CD4-positive, alpha-beta T cell treated with Interleukin-4 for 4 hours (primary cell): ENCODE measurements around the gene CD2AP.
"Not testable (repeated sequence)": the region's sequence is repeated elsewhere in the genome, so short reads cannot be mapped to it uniquely, and the experiment has no call there.

Experiments used
- DNase-seq: peaks from one replicate; pipeline ENCODE4 v3.0.0-alpha.2; 2020

Gene CD2AP

DNA sequence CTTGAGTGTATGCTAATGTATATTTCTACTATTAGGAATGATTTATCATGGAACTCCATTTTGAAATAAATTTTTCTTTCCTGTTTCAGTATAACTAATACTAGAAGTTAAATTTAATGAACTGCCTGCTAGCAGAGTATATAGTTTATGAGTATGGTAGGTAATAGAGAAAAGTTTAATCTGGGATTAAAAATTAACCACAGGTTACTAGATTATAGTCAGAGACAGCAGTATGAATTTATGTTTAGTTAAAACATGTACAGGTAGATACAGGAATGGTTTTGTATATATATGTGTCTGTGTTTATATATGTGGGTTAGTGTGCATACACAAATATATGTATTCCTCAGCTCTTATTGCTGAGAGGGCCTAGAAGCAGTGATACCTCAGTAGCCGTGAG is 32.3 kb downstream of the CD2AP start:
- no peak for DNase-seq

DNA sequence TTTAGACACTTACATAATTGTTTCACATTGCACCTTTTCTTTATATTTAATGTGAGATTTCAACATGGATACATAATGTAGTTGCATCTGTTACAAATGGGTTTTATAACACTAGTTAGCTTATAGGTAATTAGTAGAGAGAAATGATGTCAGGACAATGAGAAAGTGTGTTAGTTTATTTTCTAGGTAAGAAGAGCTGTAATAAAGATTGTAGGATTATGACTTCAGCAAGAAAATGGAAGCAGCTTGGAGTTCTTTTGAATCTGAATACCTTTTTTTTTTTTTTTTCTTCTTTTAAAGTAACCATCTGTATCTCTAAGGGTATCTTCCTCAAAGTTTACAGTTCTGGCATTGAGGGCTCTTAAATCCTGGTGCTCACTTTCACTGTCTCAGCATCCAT is 35.3 kb downstream of the CD2AP start:
- DNase-seq, result no peak

DNA sequence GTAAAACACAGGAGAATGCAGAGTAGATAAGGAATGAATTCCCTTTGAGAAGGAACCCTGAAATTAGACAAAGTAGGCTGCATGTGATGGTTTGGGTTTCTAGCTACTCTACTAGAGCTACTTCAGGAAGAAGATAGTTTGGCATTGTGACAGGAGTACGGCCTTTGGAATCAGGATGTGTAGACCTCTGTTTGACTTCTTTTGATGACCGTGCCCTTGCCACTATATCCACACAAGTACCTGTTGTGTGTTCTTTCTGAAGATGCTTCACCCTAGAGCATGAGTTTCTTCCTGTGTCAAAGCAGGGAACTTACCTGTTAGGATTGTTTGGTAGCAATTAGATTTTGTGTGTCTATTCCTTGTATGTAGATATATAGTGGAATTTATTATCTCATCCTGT is 41.7 kb downstream of the CD2AP start:
- DNase-seq, result no peak

DNA sequence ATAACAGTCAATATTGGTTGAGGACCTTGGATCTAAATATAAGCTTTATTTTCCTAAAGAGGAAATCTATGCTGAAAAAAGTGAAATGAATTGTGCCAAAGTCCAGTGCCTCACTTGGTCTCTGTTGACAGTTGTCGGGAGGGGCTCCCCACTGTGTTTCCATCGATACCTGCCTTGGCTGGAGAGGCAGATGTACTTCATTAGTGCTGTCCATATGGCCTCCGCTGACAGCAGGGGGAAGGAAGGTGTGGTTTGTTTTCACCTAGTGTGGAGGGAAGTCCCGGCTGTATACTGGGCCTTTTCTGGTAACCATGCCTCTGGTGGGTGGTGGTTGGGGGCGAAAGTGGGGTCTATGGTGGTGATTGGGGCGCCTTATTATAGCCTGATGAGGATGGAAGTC is 42.7 kb downstream of the CD2AP start:
- no peak for DNase-seq

DNA sequence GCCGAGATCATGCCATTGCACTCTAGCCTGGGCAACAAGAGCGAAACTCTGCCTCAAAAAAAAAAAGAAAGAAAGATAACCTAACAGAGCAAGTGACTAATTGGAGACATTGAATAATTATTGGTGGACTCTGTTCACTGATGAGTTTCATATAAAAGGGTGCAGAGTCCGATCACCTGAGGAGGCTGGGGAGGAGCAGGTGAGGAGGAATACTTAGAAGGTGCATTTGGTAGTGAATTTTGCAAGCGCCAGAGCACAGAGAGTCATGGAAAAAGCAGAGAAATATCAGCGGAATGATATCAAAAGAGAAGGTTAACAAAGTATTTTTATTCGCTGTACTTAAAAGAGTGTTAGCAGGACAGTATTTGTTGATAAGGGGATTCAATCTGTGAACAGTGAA is 44.4 kb downstream of the CD2AP start:
- no peak for DNase-seq

DNA sequence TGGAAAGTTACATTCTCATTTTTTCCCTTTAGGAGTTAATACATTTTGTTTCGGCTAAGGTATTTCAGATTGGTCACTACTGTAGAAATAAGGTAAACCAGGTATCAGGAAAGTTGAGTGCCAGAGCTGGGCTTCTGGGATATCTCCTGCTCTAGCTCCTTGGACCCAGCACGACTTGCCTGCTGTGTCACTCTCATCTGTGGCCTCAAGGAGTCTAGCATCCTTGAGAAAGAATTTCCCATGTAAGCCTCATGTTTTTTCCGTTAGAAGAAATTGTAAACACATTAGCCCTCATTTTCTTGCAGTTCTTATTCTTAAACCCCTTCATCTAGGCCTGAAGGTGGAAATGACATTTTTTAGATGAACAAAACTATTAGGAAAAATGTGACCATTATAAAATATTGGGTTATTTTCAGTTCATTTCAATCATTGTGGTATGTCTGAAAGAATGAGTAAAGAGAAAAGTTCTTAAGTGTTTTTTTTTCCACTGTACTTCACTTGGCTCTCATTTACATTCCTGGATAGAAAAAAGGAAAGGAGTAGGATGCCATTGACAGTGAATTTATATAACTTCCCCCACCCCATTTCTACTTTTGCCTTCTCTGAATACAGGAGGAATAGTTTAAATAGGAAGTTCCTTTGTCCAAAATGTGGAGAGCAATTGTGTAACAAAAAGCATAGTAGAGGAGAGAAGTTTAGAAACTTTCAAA is 46.7 kb downstream of the CD2AP start:
- DNase-seq, result no peak

DNA sequence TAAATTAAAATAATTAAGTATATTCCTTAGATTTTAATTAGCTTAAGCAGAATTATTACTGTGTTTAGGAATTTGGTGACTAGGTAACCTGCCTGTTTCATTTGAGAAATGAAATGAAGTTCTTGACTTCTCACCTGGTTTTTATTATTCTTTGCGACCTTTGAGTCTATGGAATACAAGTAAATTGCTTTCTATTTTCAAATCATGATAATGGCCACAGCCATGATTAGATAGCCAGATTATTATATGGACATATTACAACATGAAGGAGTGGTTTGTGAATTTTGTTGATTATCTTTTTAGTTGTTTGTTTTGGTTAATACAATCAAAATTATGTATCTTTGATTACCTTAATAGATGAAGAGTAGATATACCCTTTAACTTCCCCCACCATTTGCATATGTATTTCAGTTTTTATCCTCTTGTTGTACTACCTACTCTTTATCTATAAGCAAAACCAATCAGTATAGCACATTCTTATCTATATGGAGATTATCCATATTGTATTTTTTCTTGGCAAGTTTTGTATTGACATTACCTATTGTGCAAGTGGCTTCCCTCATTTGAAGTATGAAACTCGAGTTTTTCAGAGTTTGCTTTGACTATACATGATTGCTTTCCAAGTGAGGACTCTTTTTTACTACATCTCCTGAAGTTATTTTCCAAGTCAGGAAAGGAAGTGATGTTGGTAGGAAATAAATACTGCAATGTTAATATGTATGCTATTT is 47.9 kb downstream of the CD2AP start:
- DNase-seq, result no peak

DNA sequence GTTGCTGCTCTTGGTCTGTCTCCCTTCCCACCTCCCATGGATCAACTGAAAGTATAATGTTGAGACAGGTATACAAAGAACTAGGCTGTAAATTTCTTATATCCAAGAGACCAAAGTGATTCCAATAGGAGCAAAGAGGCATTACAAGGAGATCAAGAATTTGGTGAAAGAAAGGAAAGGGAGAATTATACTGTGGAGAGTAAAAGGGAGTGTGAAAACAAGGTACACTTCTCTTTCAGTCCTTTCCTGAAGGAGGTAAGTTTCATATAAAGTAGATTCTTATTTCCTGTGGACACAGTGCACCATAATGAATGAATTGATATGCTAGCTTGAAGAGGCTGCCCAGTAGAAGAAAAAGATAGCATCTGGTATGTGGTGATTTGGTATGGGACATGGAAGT is 49.7 kb downstream of the CD2AP start:
- no peak for DNase-seq

DNA sequence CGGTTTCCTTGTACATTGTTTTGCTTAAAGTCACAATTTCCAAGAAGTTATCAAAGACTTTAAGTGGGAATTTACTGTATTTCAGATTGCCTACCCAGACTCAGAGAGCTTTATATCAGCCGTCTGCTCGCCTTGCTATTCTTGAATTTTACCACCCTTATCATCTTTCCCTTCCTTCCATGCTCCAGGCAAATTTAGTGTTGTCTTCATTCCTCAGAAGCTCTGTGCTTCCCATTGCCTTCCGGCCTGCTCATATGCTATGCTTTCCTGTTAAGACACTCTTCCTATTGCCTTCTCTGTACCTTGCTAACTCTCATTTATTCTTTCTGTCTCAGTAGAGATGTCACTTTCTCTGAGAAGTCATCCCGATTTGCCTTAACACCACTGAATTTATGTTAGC is 52.1 kb downstream of the CD2AP start:
- DNase-seq, result no peak

DNA sequence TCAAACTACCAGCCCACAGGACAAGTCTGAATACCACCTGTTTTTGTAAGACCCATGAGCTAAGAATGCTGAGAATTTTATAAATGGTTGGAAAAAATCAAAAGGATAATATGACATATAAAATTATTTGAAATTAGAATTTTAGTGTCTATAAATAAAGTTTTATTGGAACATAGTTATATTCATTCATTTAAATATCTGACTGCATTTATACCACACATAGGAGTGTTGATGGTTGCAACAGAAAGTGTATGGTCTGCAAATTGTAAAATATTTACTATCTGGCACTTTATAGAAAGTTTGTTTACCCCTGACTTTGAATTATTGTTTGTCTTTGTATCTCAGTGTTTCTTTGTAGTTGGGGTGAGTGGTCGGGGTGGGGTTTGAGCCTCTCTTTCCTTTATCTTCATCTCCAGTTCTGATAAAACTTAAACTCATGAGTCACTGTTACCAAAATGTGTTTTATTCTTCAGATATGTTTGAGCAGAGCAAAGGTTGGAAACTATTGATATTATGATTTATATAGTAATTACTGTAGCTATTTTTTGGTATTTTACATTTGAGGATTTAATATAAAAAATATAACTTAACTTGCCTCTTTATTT is 55.5 kb downstream of the CD2AP start:
- no peak for DNase-seq

DNA sequence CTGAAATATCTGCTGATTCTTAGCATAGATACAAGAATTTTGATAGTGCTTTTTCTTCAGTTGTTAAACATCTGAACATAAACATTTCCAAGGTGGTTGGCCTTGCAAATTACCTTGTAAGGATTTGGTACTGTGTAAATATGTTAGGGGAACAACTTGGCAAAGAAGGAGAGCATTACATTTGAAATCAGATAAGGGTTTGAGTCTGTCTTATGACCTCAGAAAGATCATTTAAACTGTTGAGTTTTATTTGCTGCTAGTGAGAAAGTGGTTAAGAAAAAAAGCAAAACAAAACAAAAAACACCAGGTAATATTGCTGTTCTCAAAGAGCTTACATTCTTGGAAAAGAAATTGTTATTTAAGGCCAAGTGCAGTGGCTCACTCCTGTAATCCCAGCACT is 56.5 kb downstream of the CD2AP start:
- no peak for DNase-seq

DNA sequence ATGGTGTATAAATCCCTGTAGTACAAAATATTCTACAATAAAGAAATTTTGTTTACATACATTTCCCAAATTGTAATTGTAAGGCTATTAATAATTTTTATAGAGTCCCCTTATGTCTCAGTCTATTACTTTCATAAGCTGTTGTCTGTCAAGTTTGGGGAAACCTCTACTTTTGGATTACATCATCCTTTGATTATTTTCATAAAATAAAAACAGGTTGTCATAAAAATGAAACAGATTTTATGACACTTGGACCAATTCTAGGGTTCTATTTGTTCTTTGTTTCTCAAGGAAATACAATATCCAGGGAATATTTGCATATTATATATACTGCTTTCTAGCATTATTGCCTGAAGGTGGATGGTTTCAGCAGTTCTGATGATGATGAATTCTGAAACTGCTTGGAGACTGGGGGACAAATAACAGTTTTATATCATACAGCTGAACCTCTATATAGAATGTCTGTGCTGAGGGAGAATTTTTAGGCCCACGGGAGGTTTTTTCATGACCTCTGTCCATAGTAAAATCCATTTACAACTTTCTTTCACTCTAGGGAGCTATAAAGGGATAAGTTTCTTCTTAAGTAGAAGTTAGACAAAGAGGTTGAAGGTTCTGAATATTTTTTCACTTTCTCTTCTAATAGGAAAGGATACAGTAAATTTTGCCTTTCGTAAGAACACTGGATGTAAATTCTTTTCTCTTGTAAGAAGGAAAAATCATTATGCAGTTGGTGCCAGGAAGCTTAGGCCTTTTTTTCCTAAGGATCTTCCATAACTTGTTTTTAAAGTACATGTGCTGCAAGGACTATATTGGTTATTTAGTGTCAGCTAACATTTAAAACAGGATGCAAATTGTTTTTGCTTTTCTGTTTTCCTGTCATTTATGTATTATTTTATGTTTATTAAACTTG is 58.0 kb downstream of the CD2AP start:
- no peak for DNase-seq

DNA sequence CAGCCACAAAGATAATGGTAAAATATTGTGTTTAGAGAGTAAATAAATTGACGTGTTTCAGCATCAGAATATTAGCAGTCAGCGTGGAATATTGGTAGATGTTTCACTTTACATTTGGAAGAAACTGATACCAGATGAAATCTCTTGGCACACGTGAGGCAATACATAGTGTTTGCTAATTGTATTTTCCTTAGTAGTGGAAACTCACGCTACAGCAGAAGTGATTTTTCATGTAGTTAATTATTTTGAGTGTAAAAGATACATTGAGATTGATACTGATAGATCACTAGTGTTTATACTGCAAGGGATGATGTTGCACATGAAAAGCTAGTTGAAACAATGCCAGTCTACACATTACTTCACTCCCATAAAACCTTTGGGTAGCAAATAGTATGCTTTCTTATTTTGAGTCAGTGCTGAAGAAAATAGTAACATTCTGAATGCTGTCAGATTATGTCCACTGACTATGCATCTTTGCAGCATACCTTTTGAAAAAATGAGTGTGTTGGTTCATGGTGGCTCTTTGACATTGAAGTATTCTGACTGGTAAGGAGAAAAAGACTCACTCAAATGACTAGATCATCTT is 59.3 kb downstream of the CD2AP start:
- no peak for DNase-seq

DNA sequence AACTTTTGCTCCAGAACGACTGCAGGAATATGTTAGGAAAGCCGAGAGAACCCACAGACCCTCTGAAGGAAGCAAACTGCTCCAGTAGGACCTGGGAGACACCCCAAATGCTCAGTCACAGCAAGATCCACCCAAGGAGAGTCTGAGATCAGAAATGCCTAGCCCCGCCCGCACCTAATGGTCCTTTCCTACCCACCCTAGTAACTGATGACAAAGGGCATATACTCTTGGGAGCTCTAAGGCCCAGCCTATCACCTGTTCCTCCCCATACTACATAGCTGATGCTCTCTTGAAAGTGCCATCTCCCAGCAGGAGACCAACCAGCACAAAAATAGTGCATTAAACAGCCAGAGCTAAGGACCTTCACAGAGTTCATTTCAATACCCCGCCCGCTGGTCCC is 67.6 kb downstream of the CD2AP start:
- DNase-seq, result no peak

DNA sequence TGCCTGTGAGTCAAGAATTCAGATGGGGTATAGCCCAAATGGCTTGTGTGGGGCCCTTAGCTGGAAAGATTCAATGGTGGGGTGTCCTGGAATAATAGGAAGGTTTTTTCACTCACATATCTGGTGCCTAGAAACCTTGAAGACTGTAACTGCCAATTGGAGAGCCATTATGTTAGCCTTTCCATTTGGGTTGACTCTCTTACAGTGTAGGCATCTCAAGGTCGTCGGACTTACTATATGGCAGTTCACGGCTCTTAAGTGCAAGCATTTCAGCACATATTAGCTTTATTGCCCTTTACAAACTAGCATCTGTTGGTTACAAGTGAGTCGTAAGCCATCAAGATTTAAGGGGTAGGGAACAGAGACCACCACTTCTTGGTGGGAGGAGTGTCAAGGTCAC is 74.1 kb downstream of the CD2AP start:
- DNase-seq, result no peak

DNA sequence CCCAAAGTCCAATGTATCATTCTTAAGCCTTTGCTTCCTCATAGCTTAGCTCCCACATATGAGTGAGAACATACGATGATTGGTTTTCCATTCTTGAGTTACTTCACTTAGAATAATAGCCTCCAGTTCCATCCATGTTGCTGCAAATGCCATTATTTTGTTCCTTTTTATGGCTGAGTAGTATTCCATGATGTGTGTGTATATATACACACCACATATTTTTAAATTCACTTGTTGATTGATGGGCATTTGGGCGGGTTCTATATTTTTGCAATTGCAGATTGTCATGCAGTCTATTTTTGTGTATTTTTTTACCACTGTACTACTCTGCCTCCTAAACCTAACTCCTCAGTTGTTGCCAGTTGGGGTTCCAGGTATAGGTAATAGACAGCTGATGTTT is 74.7 kb downstream of the CD2AP start:
- no peak for DNase-seq

DNA sequence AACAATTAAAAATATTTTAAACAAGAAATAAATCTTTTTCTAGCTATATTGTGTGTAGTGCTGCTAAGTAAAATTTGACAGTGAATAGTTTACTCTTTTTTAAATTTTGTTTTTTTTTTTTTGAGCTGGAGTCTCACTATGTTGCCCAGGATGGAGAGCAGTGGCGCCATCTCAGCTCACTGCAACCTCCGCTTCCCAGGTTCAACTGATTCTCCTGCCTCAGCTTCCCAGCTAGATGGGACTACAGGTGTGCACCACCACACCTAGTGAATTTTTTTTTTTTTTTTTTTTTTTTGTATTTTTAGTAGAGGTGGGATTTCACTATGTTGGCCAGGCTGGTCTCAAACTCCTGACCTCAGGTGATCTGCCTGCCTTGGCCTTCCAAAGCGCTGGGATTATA is 75.7 kb downstream of the CD2AP start:
- DNase-seq, result not testable (repeated sequence)

DNA sequence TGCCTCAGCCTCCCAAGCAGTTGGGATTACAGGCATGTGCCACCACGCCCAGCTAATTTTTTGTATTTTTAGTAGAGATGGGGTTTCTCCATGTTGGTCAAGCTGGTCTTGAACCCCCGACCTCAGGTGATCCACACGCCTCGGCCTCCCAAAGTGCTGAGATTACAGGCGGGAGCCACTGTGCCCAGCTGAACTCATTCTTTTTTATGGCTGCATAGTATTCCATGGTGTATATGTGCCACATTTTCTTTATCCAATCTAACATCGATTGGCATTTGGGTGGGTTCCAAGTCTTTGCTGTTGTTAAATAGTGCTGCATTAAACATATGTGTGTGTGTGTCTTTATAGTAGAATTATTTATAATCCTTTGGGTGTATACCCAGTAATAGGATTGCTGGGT is 78.9 kb downstream of the CD2AP start:
- DNase-seq, result not testable (repeated sequence)

DNA sequence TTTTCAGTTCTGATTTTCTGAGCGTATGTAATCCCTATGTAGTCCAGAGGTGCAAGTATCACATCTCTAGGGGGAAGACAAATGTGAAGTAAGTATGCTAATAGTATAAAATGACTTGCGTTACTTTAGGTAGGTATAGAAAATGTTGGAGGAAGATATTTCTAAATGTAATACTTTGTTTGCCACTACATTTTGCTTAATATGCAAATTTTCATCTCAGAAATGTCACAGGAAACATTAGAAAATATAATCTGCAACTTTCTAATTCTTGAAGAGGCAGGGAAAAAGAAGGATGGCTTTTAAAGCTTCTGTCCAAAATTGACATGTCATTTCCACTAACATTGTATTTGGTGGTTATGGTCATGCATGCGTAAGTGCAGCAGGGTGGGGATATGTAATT is 85.6 kb downstream of the CD2AP start:
- no peak for DNase-seq

DNA sequence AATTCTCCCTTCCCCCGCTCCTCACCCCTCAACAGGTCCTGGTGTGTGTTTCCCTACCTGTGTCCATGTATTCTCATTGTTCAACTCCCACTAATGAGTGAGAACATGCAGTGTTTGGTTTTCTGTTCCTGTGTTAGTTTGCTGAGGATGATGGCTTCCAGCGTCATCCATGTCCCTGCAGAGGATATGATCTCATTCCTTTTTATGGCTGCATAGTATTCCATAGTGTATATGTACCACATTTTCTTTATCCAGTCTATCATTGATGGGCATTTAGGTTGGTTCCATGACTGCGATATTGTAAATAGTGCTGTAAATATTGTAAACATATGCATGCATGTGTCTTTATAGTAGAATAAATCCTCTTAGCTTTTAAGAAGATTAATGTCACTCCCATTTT is 89.0 kb downstream of the CD2AP start:
- not testable (repeated sequence) for DNase-seq

DNA sequence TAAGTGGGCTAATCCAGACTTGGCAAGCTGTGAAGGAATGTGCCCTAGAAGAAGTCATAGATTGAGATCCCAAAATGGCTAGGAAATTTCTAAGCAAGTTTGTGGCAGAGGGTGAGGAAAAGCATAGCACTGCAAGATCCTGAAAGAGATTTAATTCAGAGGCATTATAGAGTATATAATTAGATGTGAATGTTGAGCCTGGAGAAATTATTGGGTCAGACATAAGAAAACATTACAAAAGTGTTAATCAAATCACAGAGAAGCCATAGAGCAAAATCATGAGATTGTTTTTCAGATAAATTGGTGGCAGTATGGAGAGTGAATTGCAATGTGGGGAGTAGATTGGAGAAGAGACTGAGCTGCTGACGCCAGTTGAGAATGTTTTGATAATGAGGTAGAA is 90.0 kb downstream of the CD2AP start:
- DNase-seq, result no peak

DNA sequence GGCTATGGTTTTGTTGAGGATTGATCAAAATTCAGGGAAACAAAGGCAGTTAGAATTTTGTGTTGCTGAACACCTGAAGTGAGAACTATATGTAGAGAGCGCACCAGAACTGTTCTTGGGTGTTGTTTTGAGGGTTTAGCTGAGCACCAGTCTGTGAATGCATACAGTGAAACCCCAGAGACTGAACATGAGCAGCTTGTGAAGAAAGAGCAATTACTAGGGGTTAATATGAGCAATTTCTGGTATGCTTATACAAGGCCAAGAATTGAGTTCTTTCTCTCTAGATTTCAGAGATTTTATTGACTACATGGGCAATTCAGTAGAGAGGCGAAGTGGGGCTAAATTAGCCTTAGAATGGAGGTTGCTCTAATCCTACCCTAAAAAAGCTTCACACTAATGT is 93.9 kb downstream of the CD2AP start:
- no peak for DNase-seq

DNA sequence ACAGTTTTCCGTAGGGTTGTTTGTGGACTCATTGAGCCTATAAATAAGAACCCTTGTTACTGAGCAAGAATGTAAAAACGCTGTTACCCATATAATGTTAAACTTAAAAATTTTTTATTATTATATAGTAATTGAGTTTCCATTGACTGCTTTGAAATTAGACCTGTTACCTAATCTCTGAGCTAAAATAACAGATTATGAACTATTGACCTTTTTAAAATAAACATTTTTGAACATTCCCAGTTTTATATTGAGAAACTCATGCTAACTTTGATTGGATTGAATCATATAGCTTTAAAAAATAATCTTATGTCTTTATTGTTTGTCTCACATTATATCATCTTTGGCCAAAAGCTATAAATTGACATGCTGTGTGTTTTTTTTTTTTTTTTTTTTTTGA is 95.5 kb downstream of the CD2AP start:
- no peak for DNase-seq
